NCI-H446 treated with DMSO at 0.1 percent for 48 hours (cell line): ENCODE measurements around the gene EFCAB14.
"Not testable (repeated sequence)": the region's sequence is repeated elsewhere in the genome, so short reads cannot be mapped to it uniquely, and the experiment has no call there.

Experiments
- DNase-seq: peaks from one replicate; lab custom pipeline; 2025; lab: John Stamatoyannopoulos, UW

EFCAB14 gene

GRCh38 chr1:46718727-46719622, at the start of gene EFCAB14:
TSS of gene EFCAB14 (minus strand) at chr1:46719114. CDS start at chr1:46718087, 1,027 bp downstream.
- peak; percentile 83 for DNase-seq

- no peak for DNase-seq
Observed at GRCh38 chr1:46768445-46768844, 49.5 kb upstream of the EFCAB14 start.

- no peak for DNase-seq
Observed at GRCh38 chr1:46767649-46768282, 48.9 kb upstream of the EFCAB14 start.

- DNase-seq = no peak
Observed at GRCh38 chr1:46764402-46764801, 45.5 kb upstream of the EFCAB14 start.

- DNase-seq = no peak
Observed at GRCh38 chr1:46761740-46762139, 42.8 kb upstream of the EFCAB14 start.

- DNase-seq = no peak
Observed at GRCh38 chr1:46760558-46761166, 41.7 kb upstream of the EFCAB14 start.

GRCh38 chr1:46757956-46758528, 39.1 kb upstream of the EFCAB14 start:
- no peak for DNase-seq

- no peak for DNase-seq
Observed at GRCh38 chr1:46757247-46757955, 38.5 kb upstream of the EFCAB14 start.

- DNase-seq = no peak
Observed at GRCh38 chr1:46755121-46755520, 36.2 kb upstream of the EFCAB14 start.

- not testable (repeated sequence) for DNase-seq
Observed at GRCh38 chr1:46754707-46755106, 35.8 kb upstream of the EFCAB14 start.

- DNase-seq = no peak
Observed at GRCh38 chr1:46753985-46754384, 35.1 kb upstream of the EFCAB14 start.

- DNase-seq = no peak
Observed at GRCh38 chr1:46749921-46750404, 31.0 kb upstream of the EFCAB14 start.

- no peak for DNase-seq
Observed at GRCh38 chr1:46749404-46749803, 30.5 kb upstream of the EFCAB14 start.

- peak; percentile 8 for DNase-seq
Observed at GRCh38 chr1:46747683-46748288, 28.9 kb upstream of the EFCAB14 start.

- DNase-seq = no peak
Observed at GRCh38 chr1:46742069-46742468, 23.2 kb upstream of the EFCAB14 start.

GRCh38 chr1:46735708-46736324, 16.9 kb upstream of the EFCAB14 start:
- no peak for DNase-seq

GRCh38 chr1:46728327-46728873, 9.5 kb upstream of the EFCAB14 start:
- not testable (repeated sequence) for DNase-seq

GRCh38 chr1:46725736-46726108, 6.8 kb upstream of the EFCAB14 start:
- no peak for DNase-seq

GRCh38 chr1:46724991-46725735, 6.2 kb upstream of the EFCAB14 start:
- DNase-seq = peak; percentile 79

GRCh38 chr1:46723901-46724300, 5.0 kb upstream of the EFCAB14 start:
- DNase-seq = no peak
